ENCODE data around the gene RAP1A. TPM values are rescaled to one million over a fixed set of nuclear protein-coding genes. Genes with fewer than 3 reads are reported as not detected.

Gene RAP1A
- total RNA-seq, 1 experiment from 2014 or later = 50.9 TPM

DNA sequence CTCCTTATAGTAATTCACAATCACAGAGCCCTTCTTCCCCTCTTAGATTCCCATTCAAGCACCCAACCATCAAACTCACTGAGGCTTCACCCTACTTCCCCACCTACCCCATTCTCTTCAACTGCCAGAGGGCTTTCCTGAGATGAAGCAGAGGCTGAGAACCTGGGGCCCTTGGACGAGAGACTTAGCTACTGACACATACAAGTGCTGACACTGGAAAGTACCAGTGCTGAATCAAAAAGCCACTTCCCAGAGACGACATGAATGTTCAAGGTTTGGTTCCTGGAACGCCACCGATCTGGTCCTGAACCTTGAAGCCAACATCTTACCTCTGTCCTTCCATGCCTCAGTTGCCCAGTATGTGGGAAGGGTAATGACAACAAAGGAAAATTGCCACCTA, 16.6 kb upstream of the RAP1A start:
- CTCF ChIA-PET = no interaction called here
- no TSS peak for BruUV-seq (replicated peaks)
- TF ChIP-seq EZH2 (IDR thresholded peaks at IDR 0.05; ENCODE audit: borderline replicate concordance, low read depth, low read length, poor library complexity, severe bottlenecking) = no peak
- TF ChIP-seq, protein P1, sequence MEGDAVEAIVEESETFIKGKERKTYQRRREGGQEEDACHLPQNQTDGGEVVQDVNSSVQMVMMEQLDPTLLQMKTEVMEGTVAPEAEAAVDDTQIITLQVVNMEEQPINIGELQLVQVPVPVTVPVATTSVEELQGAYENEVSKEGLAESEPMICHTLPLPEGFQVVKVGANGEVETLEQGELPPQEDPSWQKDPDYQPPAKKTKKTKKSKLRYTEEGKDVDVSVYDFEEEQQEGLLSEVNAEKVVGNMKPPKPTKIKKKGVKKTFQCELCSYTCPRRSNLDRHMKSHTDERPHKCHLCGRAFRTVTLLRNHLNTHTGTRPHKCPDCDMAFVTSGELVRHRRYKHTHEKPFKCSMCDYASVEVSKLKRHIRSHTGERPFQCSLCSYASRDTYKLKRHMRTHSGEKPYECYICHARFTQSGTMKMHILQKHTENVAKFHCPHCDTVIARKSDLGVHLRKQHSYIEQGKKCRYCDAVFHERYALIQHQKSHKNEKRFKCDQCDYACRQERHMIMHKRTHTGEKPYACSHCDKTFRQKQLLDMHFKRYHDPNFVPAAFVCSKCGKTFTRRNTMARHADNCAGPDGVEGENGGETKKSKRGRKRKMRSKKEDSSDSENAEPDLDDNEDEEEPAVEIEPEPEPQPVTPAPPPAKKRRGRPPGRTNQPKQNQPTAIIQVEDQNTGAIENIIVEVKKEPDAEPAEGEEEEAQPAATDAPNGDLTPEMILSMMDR (conservative IDR thresholded peaks at IDR 0.05; ENCODE audit: low read depth, low read length) = no peak
- Histone ChIP-seq H3K27ac (ENCODE audit: low read depth, low read length, poor library complexity, severe bottlenecking) (no peak overlapping the region), H3K36me3 (ENCODE audit: insufficient read depth, low read length, poor library complexity, severe bottlenecking) (no peaks in the 10 kb centered on the region), H3K4me3 (ENCODE audit: low read depth, low read length, poor library complexity, severe bottlenecking) (no peak overlapping the region), H3K4me1 (ENCODE audit: insufficient read depth, low read length, poor library complexity, severe bottlenecking) (no peaks in the 10 kb centered on the region), H3K9me3 (ENCODE audit: low read depth, low read length, poor library complexity, severe bottlenecking) (no peaks in the 10 kb centered on the region), H3K27me3 (replicated peaks; ENCODE audit: insufficient read depth, low read depth, low read length, poor library complexity) (no peaks in the 10 kb centered on the region)
- POLR2A ChIA-PET (ENCODE audit: low non-redundant PET) = no interaction called here
- DNase-seq (ENCODE audit: low spot score) = no peak
- intact Hi-C loops (cut with micrococcal nuclease; ENCODE audit: unreplicated experiment) = no loop called here

DNA sequence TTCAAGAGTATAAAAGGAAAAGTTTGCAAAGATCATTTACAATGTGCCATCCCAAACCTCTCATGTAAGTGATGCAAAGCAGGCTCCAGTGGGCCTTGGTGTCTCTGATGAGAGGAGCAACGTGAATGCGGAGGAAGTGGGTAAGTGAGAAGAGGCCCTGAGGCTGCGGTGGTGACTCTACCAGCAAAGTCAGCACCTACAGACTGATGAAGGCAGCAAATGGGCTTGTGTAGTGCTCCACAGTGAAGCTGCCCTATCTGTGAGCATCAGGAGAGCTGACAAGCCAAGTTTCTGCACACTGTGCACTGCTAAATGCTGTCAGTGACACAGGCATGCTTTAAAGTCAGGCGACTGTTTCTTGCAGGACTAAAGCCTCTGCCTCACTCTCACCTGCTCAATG, 15.6 kb upstream of the RAP1A start:
- no peak overlapping the region for H3K27ac ChIP-seq (ENCODE audit: low read depth, low read length, poor library complexity, severe bottlenecking)
- H3K4me3 ChIP-seq (ENCODE audit: low read depth, low read length, poor library complexity, severe bottlenecking) = no peak overlapping the region
- no peak for DNase-seq (ENCODE audit: low spot score)
- TF ChIP-seq, protein P1 (conservative IDR thresholded peaks at IDR 0.05; ENCODE audit: low read depth, low read length) = no peak
- TF ChIP-seq EZH2 (IDR thresholded peaks at IDR 0.05; ENCODE audit: borderline replicate concordance, low read depth, low read length, poor library complexity, severe bottlenecking) = no peak
- intact Hi-C loops (cut with micrococcal nuclease; ENCODE audit: unreplicated experiment) = no loop called here
- BruUV-seq (replicated peaks) = no TSS peak
- H3K4me1 ChIP-seq (ENCODE audit: insufficient read depth, low read length, poor library complexity, severe bottlenecking) = no peaks in the 10 kb centered on the region
- no peaks in the 10 kb centered on the region for H3K36me3 ChIP-seq (ENCODE audit: insufficient read depth, low read length, poor library complexity, severe bottlenecking)
- no peaks in the 10 kb centered on the region for H3K9me3 ChIP-seq (ENCODE audit: low read depth, low read length, poor library complexity, severe bottlenecking)
- ChIA-PET CTCF (no interaction called here), POLR2A (ENCODE audit: low non-redundant PET) (no interaction called here)
- no peaks in the 10 kb centered on the region for H3K27me3 ChIP-seq (replicated peaks; ENCODE audit: insufficient read depth, low read depth, low read length, poor library complexity)

DNA sequence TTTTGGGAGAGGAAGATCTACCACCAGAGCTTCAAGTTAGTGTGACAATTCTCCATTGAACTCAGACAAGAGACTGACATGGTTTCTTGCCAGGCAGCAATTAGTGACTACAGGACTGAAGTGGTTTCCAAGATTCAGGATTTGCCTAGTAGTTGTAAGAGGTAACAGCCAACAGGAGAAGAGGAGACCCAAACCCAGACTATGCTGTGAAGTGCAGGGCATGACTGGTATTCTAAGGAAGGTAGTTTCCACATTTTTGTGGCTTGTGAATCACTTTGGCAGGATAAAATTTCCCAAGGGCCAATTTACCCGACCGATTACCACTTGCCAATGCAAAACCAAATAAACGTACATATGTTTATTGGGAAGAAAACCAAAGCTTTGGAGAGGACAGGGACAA, 14.7 kb upstream of the RAP1A start:
- DNase-seq (ENCODE audit: low spot score) = no peak
- H3K4me3 ChIP-seq (ENCODE audit: low read depth, low read length, poor library complexity, severe bottlenecking) = no peak overlapping the region
- TF ChIP-seq, protein P1 (conservative IDR thresholded peaks at IDR 0.05; ENCODE audit: low read depth, low read length) = no peak
- no peak for TF ChIP-seq EZH2 (IDR thresholded peaks at IDR 0.05; ENCODE audit: borderline replicate concordance, low read depth, low read length, poor library complexity, severe bottlenecking)
- H3K4me1 ChIP-seq (ENCODE audit: insufficient read depth, low read length, poor library complexity, severe bottlenecking) = no peaks in the 10 kb centered on the region
- no peaks in the 10 kb centered on the region for H3K27me3 ChIP-seq (replicated peaks; ENCODE audit: insufficient read depth, low read depth, low read length, poor library complexity)
- no peak overlapping the region for H3K27ac ChIP-seq (ENCODE audit: low read depth, low read length, poor library complexity, severe bottlenecking)
- H3K36me3 ChIP-seq (ENCODE audit: insufficient read depth, low read length, poor library complexity, severe bottlenecking) = no peaks in the 10 kb centered on the region
- POLR2A ChIA-PET (ENCODE audit: low non-redundant PET) = no interaction called here
- CTCF ChIA-PET = no interaction called here
- BruUV-seq (replicated peaks) = no TSS peak
- H3K9me3 ChIP-seq (ENCODE audit: low read depth, low read length, poor library complexity, severe bottlenecking) = no peaks in the 10 kb centered on the region
- intact Hi-C loops (cut with micrococcal nuclease; ENCODE audit: unreplicated experiment) = no loop called here

Data from A673 (cell line).